Muscle layer of duodenum (tissue), 2 donors: ENCODE results near the gene UPF2.

Experiments
- H3K27ac ChIP-seq: one replicate; pipeline ENCODE4 v1.7.0; 2013; ENCODE audit warnings: mild to moderate bottlenecking, low read length
- H3K27me3 ChIP-seq: one replicate; pipeline ENCODE4 v1.7.0; 2013; ENCODE audit warnings: low read depth, mild to moderate bottlenecking, control low read depth, low read length
- H3K36me3 ChIP-seq, 2 donors: one replicate each; pipeline ENCODE4 v1.7.0; 2013; ENCODE audit warnings: low read length in 2 of 2, control low read depth in 1 of 2, mild to moderate bottlenecking in 1 of 2; ENCODE audit not compliant: insufficient read depth in 2 of 2, control insufficient read depth in 1 of 2
- H3K4me1 ChIP-seq, 2 donors: one replicate each; pipeline ENCODE4 v1.7.0; 2013; ENCODE audit warnings: low read length in 2 of 2, mild to moderate bottlenecking in 2 of 2, control low read depth in 1 of 2, moderate library complexity in 1 of 2; ENCODE audit not compliant: insufficient read depth in 2 of 2, control insufficient read depth in 1 of 2
- H3K4me3 ChIP-seq, 2 donors: one replicate each; pipeline ENCODE4 v1.7.0; 2013; ENCODE audit warnings: low read length in 2 of 2, low read depth in 1 of 2, mild to moderate bottlenecking in 1 of 2
- H3K9me3 ChIP-seq, 2 donors: one replicate each; pipeline ENCODE4 v1.7.0; 2013; ENCODE audit warnings: low read length in 2 of 2, control low read depth in 1 of 2, mild to moderate bottlenecking in 1 of 2; ENCODE audit not compliant: control insufficient read depth in 1 of 2
- donor health status: healthy.

UPF2 gene

GRCh38 chr10:12067336-12067735 lies 24.7 kb upstream of the UPF2 start:
- Histone ChIP-seq H3K36me3 (no peaks in the 10 kb centered on the region), H3K27ac (no peak overlapping the region), H3K4me3 (no peak overlapping the region), H3K4me1 (peaks cover 0 to 13% of the 10 kb centered on the region in 2 donors), H3K9me3 (no peaks in the 10 kb centered on the region), H3K27me3 (no peaks in the 10 kb centered on the region)

GRCh38 chr10:12063483-12063818 lies 20.8 kb upstream of the UPF2 start:
- H3K27ac ChIP-seq: no peak overlapping the region
- H3K4me1 ChIP-seq: no peaks in the 10 kb centered on the region
- no peaks in the 10 kb centered on the region for H3K27me3 ChIP-seq
- H3K9me3 ChIP-seq: no peaks in the 10 kb centered on the region
- no peaks in the 10 kb centered on the region for H3K36me3 ChIP-seq
- no peak overlapping the region for H3K4me3 ChIP-seq

- Histone ChIP-seq H3K27ac (no peak overlapping the region), H3K9me3 (no peaks in the 10 kb centered on the region), H3K27me3 (no peaks in the 10 kb centered on the region), H3K36me3 (no peaks in the 10 kb centered on the region), H3K4me3 (no peak overlapping the region), H3K4me1 (no peaks in the 10 kb centered on the region)
Measured at GRCh38 chr10:12062754-12063482, 20.3 kb upstream of the UPF2 start.

DNA sequence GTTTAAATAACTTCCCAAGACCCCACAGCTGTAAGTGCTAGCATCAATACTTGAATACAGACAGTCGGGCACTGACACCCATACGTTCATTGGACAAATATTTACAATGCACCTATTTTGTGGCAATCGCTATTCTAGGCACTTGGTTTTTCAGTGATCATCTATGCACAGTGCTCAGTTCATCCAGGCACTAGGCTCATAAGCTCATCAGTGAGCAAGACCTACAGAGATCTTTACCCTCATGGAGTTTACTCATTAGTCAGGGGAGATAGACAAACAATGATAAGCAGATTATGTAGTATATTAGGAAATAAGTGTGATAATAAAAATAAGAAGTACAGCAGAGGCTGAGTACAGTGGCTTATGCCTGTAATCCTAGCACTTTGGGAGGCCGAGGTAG lies 18.5 kb upstream of the UPF2 start:
- H3K36me3 ChIP-seq: no peaks in the 10 kb centered on the region
- H3K4me3 ChIP-seq: no peak overlapping the region
- H3K27ac ChIP-seq: no peak overlapping the region
- no peaks in the 10 kb centered on the region for H3K27me3 ChIP-seq
- no peaks in the 10 kb centered on the region for H3K4me1 ChIP-seq
- H3K9me3 ChIP-seq: no peaks in the 10 kb centered on the region

- no peaks in the 10 kb centered on the region for H3K4me1 ChIP-seq
- H3K27me3 ChIP-seq: no peaks in the 10 kb centered on the region
- H3K9me3 ChIP-seq: no peaks in the 10 kb centered on the region
- H3K36me3 ChIP-seq: no peaks in the 10 kb centered on the region
- no peak overlapping the region for H3K27ac ChIP-seq
- no peak overlapping the region for H3K4me3 ChIP-seq
Measured at GRCh38 chr10:12056748-12057147, 14.1 kb upstream of the UPF2 start.

- no peaks in the 10 kb centered on the region for H3K36me3 ChIP-seq
- no peaks in the 10 kb centered on the region for H3K9me3 ChIP-seq
- no peak overlapping the region for H3K27ac ChIP-seq
- H3K4me1 ChIP-seq: no peaks in the 10 kb centered on the region
- no peak overlapping the region for H3K4me3 ChIP-seq
- no peaks in the 10 kb centered on the region for H3K27me3 ChIP-seq
Measured at GRCh38 chr10:12055732-12056131, 13.1 kb upstream of the UPF2 start.

- Histone ChIP-seq H3K27ac (no peak overlapping the region), H3K4me1 (no peaks in the 10 kb centered on the region), H3K9me3 (no peaks in the 10 kb centered on the region), H3K4me3 (no peak overlapping the region), H3K36me3 (no peaks in the 10 kb centered on the region), H3K27me3 (no peaks in the 10 kb centered on the region)
Measured at GRCh38 chr10:12051241-12051640, 8.6 kb upstream of the UPF2 start.

- Histone ChIP-seq H3K4me3 (no peak overlapping the region), H3K36me3 (no peaks in the 10 kb centered on the region), H3K27ac (no peak overlapping the region), H3K4me1 (no peaks in the 10 kb centered on the region), H3K9me3 (no peaks in the 10 kb centered on the region), H3K27me3 (no peaks in the 10 kb centered on the region)
Measured at GRCh38 chr10:12050528-12050927, 7.9 kb upstream of the UPF2 start.

DNA sequence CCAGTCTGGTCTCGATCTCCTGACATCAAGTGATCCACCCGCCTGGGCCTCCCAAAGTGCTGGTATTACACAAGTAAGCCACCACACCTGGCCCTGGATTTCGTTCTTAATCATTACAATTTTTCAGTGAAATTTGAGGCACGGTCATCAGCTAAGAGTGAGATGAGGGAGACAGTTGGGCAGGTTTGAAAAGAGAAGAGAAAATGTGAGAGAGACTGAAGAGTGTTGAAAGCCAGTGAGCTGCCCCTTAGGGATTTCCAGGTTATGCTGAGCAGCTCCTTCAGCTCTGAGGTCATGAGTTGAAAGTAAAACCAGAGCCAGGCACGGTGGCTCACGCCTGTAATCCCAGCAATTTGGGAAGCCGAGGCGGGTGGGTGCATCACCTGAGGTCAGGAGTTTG lies 5.9 kb upstream of the UPF2 start:
- H3K9me3 ChIP-seq: no peaks in the 10 kb centered on the region
- no peaks in the 10 kb centered on the region for H3K4me1 ChIP-seq

GRCh38 chr10:12045596-12045995 lies 3.0 kb upstream of the UPF2 start:
- Histone ChIP-seq H3K9me3 (no peaks in the 10 kb centered on the region), H3K27me3 (no peaks in the 10 kb centered on the region), H3K27ac (no peak overlapping the region), H3K4me3 (no peak overlapping the region), H3K4me1 (peaks cover 8 to 12% of the 10 kb centered on the region in 2 donors), H3K36me3 (peaks cover 0 to 3% of the 10 kb centered on the region in 2 donors)

More for the DNA sequence above, 5.9 kb upstream of the UPF2 start:
- Histone ChIP-seq H3K4me3 (no peak overlapping the region), H3K27me3 (no peaks in the 10 kb centered on the region), H3K27ac (no peak overlapping the region), H3K36me3 (no peaks in the 10 kb centered on the region)

GRCh38 chr10:12042409-12042796 lies 206 bp downstream of the UPF2 start:
- H3K27me3 ChIP-seq: no peaks in the 10 kb centered on the region
- H3K9me3 ChIP-seq: no peaks in the 10 kb centered on the region
- H3K36me3 ChIP-seq: peaks cover 0 to 3% of the 10 kb centered on the region in 2 donors
- H3K4me1 ChIP-seq: peaks cover 8 to 15% of the 10 kb centered on the region in 2 donors
- peak overlapping the region; percentile 96 for H3K27ac ChIP-seq
- H3K4me3 ChIP-seq: peak overlapping the region; percentile 94 to 95

DNA sequence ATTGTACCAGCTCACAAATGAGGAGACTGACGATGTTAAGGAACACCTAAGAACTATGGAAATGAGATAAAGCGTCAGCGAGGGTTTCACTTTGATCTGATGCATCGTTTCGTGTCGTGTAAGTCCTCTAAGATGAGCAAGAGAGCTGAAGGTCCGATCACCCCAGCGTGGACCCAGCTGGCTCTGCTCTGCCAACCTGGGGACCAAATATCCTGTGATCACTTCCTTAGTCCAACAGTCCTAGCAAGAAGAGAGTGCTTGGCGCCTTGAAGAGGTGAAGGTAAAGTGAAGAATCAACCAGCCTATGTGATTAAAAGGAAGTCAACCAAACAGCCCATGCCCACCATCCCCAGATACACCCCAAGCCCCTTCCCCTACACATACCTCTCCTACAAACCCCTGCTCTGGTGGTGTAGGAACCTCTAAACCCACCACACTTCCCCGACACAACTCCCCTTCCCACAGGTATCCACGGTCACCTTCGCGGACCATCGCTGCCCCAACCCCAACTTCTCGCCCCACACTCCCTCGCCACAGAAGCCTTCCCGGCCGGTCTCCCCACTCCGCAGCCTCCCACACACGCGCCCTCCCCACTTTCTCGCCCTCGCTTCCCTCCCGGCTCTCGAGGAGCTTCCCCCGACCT lies 722 bp downstream of the UPF2 start:
- Histone ChIP-seq H3K9me3 (no peaks in the 10 kb centered on the region), H3K27me3 (no peaks in the 10 kb centered on the region), H3K4me1 (peaks cover 8 to 15% of the 10 kb centered on the region in 2 donors), H3K27ac (peak overlapping the region; percentile 96), H3K4me3 (peak overlapping the region; percentile 94 to 95), H3K36me3 (peaks cover 0 to 3% of the 10 kb centered on the region in 2 donors)
